Measurements from ENCODE around the gene CMKLR1.

DNA sequence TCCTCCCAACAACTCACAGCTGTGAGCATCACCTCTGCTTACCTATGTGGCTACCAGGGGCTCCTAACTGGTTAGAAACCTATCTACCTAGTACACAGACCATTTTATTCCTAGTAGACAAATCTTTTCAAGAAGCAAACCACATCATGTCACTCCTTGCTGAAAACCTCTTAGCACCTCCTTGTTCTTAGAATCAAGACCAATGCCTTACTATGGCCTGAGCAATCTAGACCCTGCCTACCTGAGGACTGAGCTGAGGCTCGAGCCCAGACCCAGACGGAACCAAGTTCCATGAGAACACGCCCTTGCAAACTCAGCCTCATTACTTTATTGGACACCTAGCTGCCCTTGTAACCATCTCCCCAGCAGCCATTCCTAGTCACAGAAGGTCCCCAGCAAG is 32.6 kb downstream of the CMKLR1 start:
- TF ChIP-seq, protein P1, sequence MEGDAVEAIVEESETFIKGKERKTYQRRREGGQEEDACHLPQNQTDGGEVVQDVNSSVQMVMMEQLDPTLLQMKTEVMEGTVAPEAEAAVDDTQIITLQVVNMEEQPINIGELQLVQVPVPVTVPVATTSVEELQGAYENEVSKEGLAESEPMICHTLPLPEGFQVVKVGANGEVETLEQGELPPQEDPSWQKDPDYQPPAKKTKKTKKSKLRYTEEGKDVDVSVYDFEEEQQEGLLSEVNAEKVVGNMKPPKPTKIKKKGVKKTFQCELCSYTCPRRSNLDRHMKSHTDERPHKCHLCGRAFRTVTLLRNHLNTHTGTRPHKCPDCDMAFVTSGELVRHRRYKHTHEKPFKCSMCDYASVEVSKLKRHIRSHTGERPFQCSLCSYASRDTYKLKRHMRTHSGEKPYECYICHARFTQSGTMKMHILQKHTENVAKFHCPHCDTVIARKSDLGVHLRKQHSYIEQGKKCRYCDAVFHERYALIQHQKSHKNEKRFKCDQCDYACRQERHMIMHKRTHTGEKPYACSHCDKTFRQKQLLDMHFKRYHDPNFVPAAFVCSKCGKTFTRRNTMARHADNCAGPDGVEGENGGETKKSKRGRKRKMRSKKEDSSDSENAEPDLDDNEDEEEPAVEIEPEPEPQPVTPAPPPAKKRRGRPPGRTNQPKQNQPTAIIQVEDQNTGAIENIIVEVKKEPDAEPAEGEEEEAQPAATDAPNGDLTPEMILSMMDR (IDR thresholded peaks at IDR 0.05; ENCODE audit: insufficient read depth, low read depth, low read length), result no peak
- no peak for TF ChIP-seq EZH2 (IDR thresholded peaks at IDR 0.05; ENCODE audit: insufficient read depth, low read length)
